Activated CD4-positive, alpha-beta T cell treated with anti-CD3 and anti-CD28 coated beads, Interleukin-2, amount 50 U/mL, for 4 hours (primary cell): Measurements from ENCODE around the gene GRM3.
"Not testable (repeated sequence)": the region's sequence is repeated elsewhere in the genome, so short reads cannot be mapped to it uniquely, and the experiment has no call there.

Experiments
- DNase-seq, 2 experiments: peaks; one replicate each; pipeline ENCODE4 v3.0.0-alpha.2; 2020

Gene GRM3

GRCh38 chr7:86643561-86644281 lies at the start of gene GRM3:
Gene GRM3 (plus strand): TSS chr7:86643909. CDS start chr7:86765146, 121,237 bp downstream.
- DNase-seq, result no peak

- no peak for DNase-seq
These were observed 45.4 kb upstream of the GRM3 start for GRCh38 chr7:86598311-86598710.

GRCh38 chr7:86598721-86599120 lies 45.0 kb upstream of the GRM3 start:
- no peak for DNase-seq

- DNase-seq, result no peak
These were observed 43.0 kb upstream of the GRM3 start for GRCh38 chr7:86600506-86601290.

- DNase-seq, result not testable (repeated sequence)
These were observed 28.0 kb upstream of the GRM3 start for GRCh38 chr7:86615711-86616110.

GRCh38 chr7:86644282-86645224 lies 844 bp downstream of the GRM3 start:
- no peak for DNase-seq

GRCh38 chr7:86645225-86645608 lies 1.5 kb downstream of the GRM3 start:
- no peak for DNase-seq

- DNase-seq, result no peak
These were observed 2.1 kb downstream of the GRM3 start for GRCh38 chr7:86645676-86646276.

GRCh38 chr7:86647385-86648094 lies 3.8 kb downstream of the GRM3 start:
- DNase-seq, result no peak

- DNase-seq, result no peak
These were observed 4.5 kb downstream of the GRM3 start for GRCh38 chr7:86648169-86648568.

- no peak for DNase-seq
These were observed 10.4 kb downstream of the GRM3 start for GRCh38 chr7:86653919-86654659.

GRCh38 chr7:86657948-86658347 lies 14.2 kb downstream of the GRM3 start:
- no peak for DNase-seq

GRCh38 chr7:86660950-86661462 lies 17.3 kb downstream of the GRM3 start:
- DNase-seq, result no peak

GRCh38 chr7:86664486-86664885 lies 20.8 kb downstream of the GRM3 start:
- no peak for DNase-seq

GRCh38 chr7:86664991-86665390 lies 21.3 kb downstream of the GRM3 start:
- DNase-seq, result no peak

- DNase-seq, result no peak
These were observed 22.0 kb downstream of the GRM3 start for GRCh38 chr7:86665669-86666068.

- no peak for DNase-seq
These were observed 24.0 kb downstream of the GRM3 start for GRCh38 chr7:86667732-86668131.

- DNase-seq, result no peak
These were observed 24.6 kb downstream of the GRM3 start for GRCh38 chr7:86668315-86668714.

- no peak for DNase-seq
These were observed 44.1 kb downstream of the GRM3 start for GRCh38 chr7:86687831-86688230.

- no peak for DNase-seq
These were observed 45.7 kb downstream of the GRM3 start for GRCh38 chr7:86689363-86689762.

GRCh38 chr7:86692755-86693154 lies 49.0 kb downstream of the GRM3 start:
- no peak for DNase-seq
